ENCODE results near the gene TMCC2. TPM values are rescaled to one million over a fixed set of nuclear protein-coding genes. Genes with fewer than 3 reads are reported as not detected.

The TMCC2 gene
- total and polyA plus RNA-seq, 2 donors (not counting 1 experiment from before 2014, with no cell fraction given): 2.0 to 4.0 TPM

DNA sequence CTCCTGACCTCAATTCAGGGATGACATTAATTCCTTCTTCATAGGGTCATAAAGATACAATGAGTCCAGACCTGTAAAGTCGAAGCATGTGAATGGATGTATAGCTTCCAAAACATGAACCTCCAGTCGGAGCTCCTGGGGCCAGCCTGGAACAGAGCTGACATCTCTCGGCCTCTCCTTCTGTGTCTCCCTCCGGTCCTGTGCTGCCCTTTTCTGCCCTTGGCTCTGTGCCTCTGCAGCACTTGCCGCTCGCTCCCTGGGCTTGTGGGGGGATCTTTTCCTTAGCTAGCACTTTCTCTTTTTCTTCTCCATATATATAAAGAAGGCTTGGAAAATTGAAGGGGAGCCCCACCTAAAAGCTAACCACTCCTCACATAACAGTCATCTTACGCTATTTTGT, 42.5 kb downstream of the TMCC2 start:
- ChIA-PET CTCF (interaction anchor here (0.8 to 56.6 kb wide), 11 partner anchors 9 to 259 kb away, joined by 3 to 2421 read pairs (median 11); partner anchors contain the start of gene NUAK2), POLR2A (interaction anchor here (0.7 to 1.3 kb wide), 3 partner anchors 41 to 239 kb away, joined by 4 to 7 read pairs (median 5); no protein-coding TSS in a partner anchor)
- DNase-seq: no peak
- 97% methylated on average over 4 of the region's 7 CpGs for WGBS (ENCODE audit: insufficient coverage)
- intact Hi-C loops (cut with micrococcal nuclease): no loop called here
- Histone ChIP-seq H3K4me1 (ENCODE audit: control insufficient read depth in 2 of 2, insufficient read depth in 2 of 2, low read length in 2 of 2) (peaks cover 18 to 21% of the 10 kb centered on the region in 2 donors), H3K4me2 (replicated peaks; ENCODE audit: low read depth, low read length, poor library complexity, severe bottlenecking) (no peak overlapping the region), H3K27ac (ENCODE audit: low read length in 2 of 2) (no peak overlapping the region), H3K4me3 (ENCODE audit: control extremely low read depth in 1 of 5, extremely low read depth in 1 of 5, insufficient read depth in 1 of 5, low read depth in 2 of 5, low read length in 4 of 5) (no peak overlapping the region), H3K9ac (ENCODE audit: low read length) (no peak overlapping the region), H3K79me2 (ENCODE audit: control insufficient read depth, insufficient read depth, low read length) (peaks cover 18% of the 10 kb centered on the region), H2AFZ (ENCODE audit: insufficient read depth, low read depth, low read length, poor library complexity, severe bottlenecking) (no peak overlapping the region), H4K20me1 (ENCODE audit: control insufficient read depth, insufficient read depth, low read length, poor library complexity, severe bottlenecking) (no peaks in the 10 kb centered on the region), H3K9me3 (ENCODE audit: control extremely low read depth in 1 of 3, control insufficient read depth in 2 of 3, insufficient read depth in 1 of 3, low read length in 2 of 3) (peaks cover 0 to 3% (median 0%) of the 10 kb centered on the region in 3 donors), H3K36me3 (replicated peaks in 1 of 2; ENCODE audit: control extremely low read depth in 1 of 2, control insufficient read depth in 1 of 2, extremely low read depth in 1 of 2, insufficient read depth in 2 of 2, low read length in 1 of 2) (no peaks in the 10 kb centered on the region), H3K27me3 (replicated peaks in 1 of 4; ENCODE audit: control extremely low read depth in 1 of 4, control insufficient read depth in 3 of 4, insufficient read depth in 4 of 4, low read length in 3 of 4) (no peaks in the 10 kb centered on the region)
- H3K27me3 Mint-ChIP-seq: no peaks in the 10 kb centered on the region
- peaks cover 18% of the 10 kb centered on the region for H3K4me1 Mint-ChIP-seq
- no peaks in the 10 kb centered on the region for H3K9me3 Mint-ChIP-seq (ENCODE audit: insufficient read depth)
- ATAC-seq (ENCODE audit: low read depth): no peak
- H3K27ac Mint-ChIP-seq: no peak overlapping the region
- TF ChIP-seq, protein P1, sequence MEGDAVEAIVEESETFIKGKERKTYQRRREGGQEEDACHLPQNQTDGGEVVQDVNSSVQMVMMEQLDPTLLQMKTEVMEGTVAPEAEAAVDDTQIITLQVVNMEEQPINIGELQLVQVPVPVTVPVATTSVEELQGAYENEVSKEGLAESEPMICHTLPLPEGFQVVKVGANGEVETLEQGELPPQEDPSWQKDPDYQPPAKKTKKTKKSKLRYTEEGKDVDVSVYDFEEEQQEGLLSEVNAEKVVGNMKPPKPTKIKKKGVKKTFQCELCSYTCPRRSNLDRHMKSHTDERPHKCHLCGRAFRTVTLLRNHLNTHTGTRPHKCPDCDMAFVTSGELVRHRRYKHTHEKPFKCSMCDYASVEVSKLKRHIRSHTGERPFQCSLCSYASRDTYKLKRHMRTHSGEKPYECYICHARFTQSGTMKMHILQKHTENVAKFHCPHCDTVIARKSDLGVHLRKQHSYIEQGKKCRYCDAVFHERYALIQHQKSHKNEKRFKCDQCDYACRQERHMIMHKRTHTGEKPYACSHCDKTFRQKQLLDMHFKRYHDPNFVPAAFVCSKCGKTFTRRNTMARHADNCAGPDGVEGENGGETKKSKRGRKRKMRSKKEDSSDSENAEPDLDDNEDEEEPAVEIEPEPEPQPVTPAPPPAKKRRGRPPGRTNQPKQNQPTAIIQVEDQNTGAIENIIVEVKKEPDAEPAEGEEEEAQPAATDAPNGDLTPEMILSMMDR (IDR thresholded peaks at IDR 0.05): no peak
- no peak for TF ChIP-seq EZH2 (IDR thresholded peaks at IDR 0.05; ENCODE audit: borderline replicate concordance, insufficient read depth, low read depth, low read length, poor library complexity, severe bottlenecking)
- H3K4me3 Mint-ChIP-seq: no peak overlapping the region

DNA sequence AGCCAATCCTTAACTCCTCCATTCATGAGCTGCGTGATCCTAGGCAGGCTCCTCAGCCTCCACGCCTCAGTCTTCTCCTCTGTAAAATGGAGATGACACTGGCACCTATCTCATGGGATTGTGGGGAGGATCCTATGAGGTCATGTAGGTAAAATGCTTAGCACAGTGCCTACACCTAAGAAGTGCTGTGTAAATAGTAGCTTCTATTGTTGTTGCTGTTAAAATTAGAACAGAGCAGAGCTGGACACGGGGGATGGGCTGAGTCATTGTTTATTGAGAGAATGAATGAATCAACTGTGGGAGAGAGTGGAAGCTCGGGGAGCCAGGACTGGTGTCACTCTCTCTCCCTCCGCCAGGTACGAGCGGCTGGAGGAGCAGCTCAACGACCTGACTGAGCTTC, 43.0 kb downstream of the TMCC2 start:
- Mint-ChIP-seq H3K27ac (no peak overlapping the region), H3K4me1 (peaks cover 23% of the 10 kb centered on the region), H3K4me3 (no peak overlapping the region), H3K9me3 (ENCODE audit: insufficient read depth) (no peaks in the 10 kb centered on the region), H3K27me3 (no peaks in the 10 kb centered on the region)
- WGBS (ENCODE audit: insufficient coverage): 90% methylated on average over 6 of the region's 8 CpGs
- no peak for ATAC-seq (ENCODE audit: low read depth)
- H3K36me3 ChIP-seq (replicated peaks in 1 of 2; ENCODE audit: control extremely low read depth in 1 of 2, control insufficient read depth in 1 of 2, extremely low read depth in 1 of 2, insufficient read depth in 2 of 2, low read length in 1 of 2): no peaks in the 10 kb centered on the region
- H2AFZ ChIP-seq (ENCODE audit: insufficient read depth, low read depth, low read length, poor library complexity, severe bottlenecking): no peak overlapping the region
- no peak for DNase-seq
- intact Hi-C loops (cut with micrococcal nuclease): no loop called here
- no peak overlapping the region for H3K4me2 ChIP-seq (replicated peaks; ENCODE audit: low read depth, low read length, poor library complexity, severe bottlenecking)
- H3K79me2 ChIP-seq (ENCODE audit: control insufficient read depth, insufficient read depth, low read length): peaks cover 23% of the 10 kb centered on the region
- no peak for TF ChIP-seq EZH2 (IDR thresholded peaks at IDR 0.05; ENCODE audit: borderline replicate concordance, insufficient read depth, low read depth, low read length, poor library complexity, severe bottlenecking)
- TF ChIP-seq, protein P1 (IDR thresholded peaks at IDR 0.05): no peak
- no peak overlapping the region for H3K27ac ChIP-seq (ENCODE audit: low read length in 2 of 2)
- H3K27me3 ChIP-seq (replicated peaks in 1 of 4; ENCODE audit: control extremely low read depth in 1 of 4, control insufficient read depth in 3 of 4, insufficient read depth in 4 of 4, low read length in 3 of 4): no peaks in the 10 kb centered on the region
- no peak overlapping the region for H3K9ac ChIP-seq (ENCODE audit: low read length)
- CTCF ChIA-PET: interaction anchor here (0.8 to 56.6 kb wide), 15 partner anchors 8 to 258 kb away, joined by 3 to 2421 read pairs (median 5); partner anchors contain the start of gene NUAK2
- H3K9me3 ChIP-seq (ENCODE audit: control extremely low read depth in 1 of 3, control insufficient read depth in 2 of 3, insufficient read depth in 1 of 3, low read length in 2 of 3): peaks cover 0 to 6% (median 0%) of the 10 kb centered on the region in 3 donors
- POLR2A ChIA-PET: interaction anchor here (0.7 to 10.5 kb wide), 4 partner anchors 41 to 239 kb away, joined by 4 to 194 read pairs (median 6); partner anchors contain the start of gene NUAK2
- H3K4me3 ChIP-seq (ENCODE audit: control extremely low read depth in 1 of 5, extremely low read depth in 1 of 5, insufficient read depth in 1 of 5, low read depth in 2 of 5, low read length in 4 of 5): no peak overlapping the region
- H3K4me1 ChIP-seq (ENCODE audit: control insufficient read depth in 2 of 2, insufficient read depth in 2 of 2, low read length in 2 of 2): peaks cover 23 to 26% of the 10 kb centered on the region in 2 donors
- no peaks in the 10 kb centered on the region for H4K20me1 ChIP-seq (ENCODE audit: control insufficient read depth, insufficient read depth, low read length, poor library complexity, severe bottlenecking)
